ENCODE measurements around the gene NCAPD2. TPM values are rescaled to one million over a fixed set of nuclear protein-coding genes. Genes with fewer than 3 reads are reported as not detected.
A peak's percentile ranks its signal among the peaks of the same experiment; 100 is the strongest.

The NCAPD2 gene
- polyA plus RNA-seq, 1 of the 3 experiments (the other 2 are of a cell fraction): 46.9 TPM

DNA sequence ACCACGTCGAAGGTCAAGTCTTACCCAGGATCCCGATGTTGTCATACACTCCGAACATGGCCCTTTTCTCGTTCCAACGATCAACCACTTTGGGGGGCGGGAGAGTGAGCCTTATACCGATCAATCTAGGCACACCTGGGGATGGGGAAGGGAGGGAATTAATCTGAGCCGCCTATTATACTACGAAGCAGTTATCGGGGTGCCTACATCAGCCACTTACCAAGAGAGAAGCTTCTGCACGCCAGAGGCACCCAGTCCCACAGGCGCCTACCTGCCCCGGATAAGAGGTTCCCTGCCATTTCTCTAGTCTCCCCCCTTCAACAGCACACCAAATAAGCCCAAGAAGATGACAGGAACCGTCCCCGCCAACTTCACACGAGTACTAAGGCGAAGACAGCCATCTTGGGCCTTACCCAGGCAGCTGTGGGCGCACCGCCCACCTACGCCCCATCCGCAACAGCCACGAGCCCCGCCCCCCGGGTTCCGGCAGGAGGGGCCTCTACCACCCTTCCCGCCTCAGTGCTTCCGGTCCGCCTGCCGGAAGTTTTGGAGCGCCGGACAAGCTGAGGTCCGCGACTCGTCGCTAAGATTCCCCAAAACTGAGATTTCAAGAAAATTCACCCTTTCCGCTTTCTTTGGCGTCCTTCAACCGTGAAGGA is 935 bp upstream of the NCAPD2 start, which contains the start of gene MRPL51 (continued):
- TF ChIP-seq, protein P1, sequence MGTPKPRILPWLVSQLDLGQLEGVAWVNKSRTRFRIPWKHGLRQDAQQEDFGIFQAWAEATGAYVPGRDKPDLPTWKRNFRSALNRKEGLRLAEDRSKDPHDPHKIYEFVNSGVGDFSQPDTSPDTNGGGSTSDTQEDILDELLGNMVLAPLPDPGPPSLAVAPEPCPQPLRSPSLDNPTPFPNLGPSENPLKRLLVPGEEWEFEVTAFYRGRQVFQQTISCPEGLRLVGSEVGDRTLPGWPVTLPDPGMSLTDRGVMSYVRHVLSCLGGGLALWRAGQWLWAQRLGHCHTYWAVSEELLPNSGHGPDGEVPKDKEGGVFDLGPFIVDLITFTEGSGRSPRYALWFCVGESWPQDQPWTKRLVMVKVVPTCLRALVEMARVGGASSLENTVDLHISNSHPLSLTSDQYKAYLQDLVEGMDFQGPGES (IDR thresholded peaks at IDR 0.05; ENCODE audit: low read depth, low read length): no peak
- TF ChIP-seq EP300 (IDR thresholded peaks at IDR 0.05; ENCODE audit: borderline replicate concordance in 1 of 2, low read depth in 1 of 2, low read length in 1 of 2) (no peak), POLR2AphosphoS5 (IDR thresholded peaks at IDR 0.05; ENCODE audit: low read depth, low read length) (peak; percentile 94), CHD2 (IDR thresholded peaks at IDR 0.05; ENCODE audit: low read length, partially characterized antibody) (no peak), GABPA (IDR thresholded peaks at IDR 0.05; ENCODE audit: low read depth) (peak; percentile 90), SIN3A (IDR thresholded peaks at IDR 0.05; ENCODE audit: borderline replicate concordance, low read depth, low read length) (peak; percentile 69; the same call in 1 of the 2 replicates), SMC3 (IDR thresholded peaks at IDR 0.05; ENCODE audit: low read depth, low read length) (no peak), MEF2A (IDR thresholded peaks at IDR 0.05; ENCODE audit: borderline replicate concordance, low read depth) (no peak), RXRA (IDR thresholded peaks at IDR 0.05; ENCODE audit: borderline replicate concordance, low read depth) (no peak), ELF1 (IDR thresholded peaks at IDR 0.05) (no peak), TAF1 (IDR thresholded peaks at IDR 0.05; ENCODE audit: borderline replicate concordance, low read depth, low read length) (peak; percentile 88)
- TF ChIP-seq, protein P2, sequence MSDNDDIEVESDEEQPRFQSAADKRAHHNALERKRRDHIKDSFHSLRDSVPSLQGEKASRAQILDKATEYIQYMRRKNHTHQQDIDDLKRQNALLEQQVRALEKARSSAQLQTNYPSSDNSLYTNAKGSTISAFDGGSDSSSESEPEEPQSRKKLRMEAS (IDR thresholded peaks at IDR 0.05; ENCODE audit: low read depth): peak; percentile 62
- TF ChIP-seq, protein P3, sequence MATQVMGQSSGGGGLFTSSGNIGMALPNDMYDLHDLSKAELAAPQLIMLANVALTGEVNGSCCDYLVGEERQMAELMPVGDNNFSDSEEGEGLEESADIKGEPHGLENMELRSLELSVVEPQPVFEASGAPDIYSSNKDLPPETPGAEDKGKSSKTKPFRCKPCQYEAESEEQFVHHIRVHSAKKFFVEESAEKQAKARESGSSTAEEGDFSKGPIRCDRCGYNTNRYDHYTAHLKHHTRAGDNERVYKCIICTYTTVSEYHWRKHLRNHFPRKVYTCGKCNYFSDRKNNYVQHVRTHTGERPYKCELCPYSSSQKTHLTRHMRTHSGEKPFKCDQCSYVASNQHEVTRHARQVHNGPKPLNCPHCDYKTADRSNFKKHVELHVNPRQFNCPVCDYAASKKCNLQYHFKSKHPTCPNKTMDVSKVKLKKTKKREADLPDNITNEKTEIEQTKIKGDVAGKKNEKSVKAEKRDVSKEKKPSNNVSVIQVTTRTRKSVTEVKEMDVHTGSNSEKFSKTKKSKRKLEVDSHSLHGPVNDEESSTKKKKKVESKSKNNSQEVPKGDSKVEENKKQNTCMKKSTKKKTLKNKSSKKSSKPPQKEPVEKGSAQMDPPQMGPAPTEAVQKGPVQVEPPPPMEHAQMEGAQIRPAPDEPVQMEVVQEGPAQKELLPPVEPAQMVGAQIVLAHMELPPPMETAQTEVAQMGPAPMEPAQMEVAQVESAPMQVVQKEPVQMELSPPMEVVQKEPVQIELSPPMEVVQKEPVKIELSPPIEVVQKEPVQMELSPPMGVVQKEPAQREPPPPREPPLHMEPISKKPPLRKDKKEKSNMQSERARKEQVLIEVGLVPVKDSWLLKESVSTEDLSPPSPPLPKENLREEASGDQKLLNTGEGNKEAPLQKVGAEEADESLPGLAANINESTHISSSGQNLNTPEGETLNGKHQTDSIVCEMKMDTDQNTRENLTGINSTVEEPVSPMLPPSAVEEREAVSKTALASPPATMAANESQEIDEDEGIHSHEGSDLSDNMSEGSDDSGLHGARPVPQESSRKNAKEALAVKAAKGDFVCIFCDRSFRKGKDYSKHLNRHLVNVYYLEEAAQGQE (IDR thresholded peaks at IDR 0.05; ENCODE audit: low read depth, low read length): peak; percentile 46; the same call in 1 of the 2 replicates

DNA sequence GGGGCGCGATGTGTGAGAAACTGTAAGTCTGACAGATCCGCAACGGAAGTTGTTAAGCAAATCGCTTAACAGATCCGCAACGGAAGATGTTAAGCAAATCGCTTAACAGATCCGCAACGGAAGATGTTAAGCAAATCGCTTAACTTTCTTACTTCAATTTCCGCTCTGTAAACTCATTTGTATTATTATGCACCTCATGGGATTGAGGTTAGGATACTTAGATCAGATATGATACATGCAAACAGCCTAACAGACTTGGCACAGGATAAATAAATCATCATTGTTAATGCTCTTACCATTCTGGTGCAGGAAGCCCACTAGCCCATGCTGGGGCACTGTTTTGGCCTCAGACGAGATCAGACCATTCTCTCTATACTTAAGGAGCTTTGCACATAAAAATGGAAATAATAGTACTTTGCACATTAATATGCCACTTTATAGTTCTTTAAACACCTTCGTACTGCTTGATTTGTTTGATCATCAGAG is 399 bp downstream of the NCAPD2 start:
- peak; percentile 37 for DNase-seq
- H3K9me2 ChIP-seq: no peaks in the 10 kb centered on the region
- peak overlapping the region; percentile 81 to 97 for H3K4me3 ChIP-seq (ENCODE audit: low read depth in 2 of 2, low read length in 1 of 2)
- H4K20me1 ChIP-seq (ENCODE audit: insufficient read depth): no peaks in the 10 kb centered on the region
- peaks cover 64% of the 10 kb centered on the region for H3K79me2 ChIP-seq (ENCODE audit: insufficient read depth)
- under 1% methylated on average over 14 of the region's 14 CpGs for WGBS (ENCODE audit: low lambda C conversion rate)
- H3K4me2 ChIP-seq: peak overlapping the region; percentile 99
- peaks cover 15 to 43% of the 10 kb centered on the region in 2 experiments for H3K36me3 ChIP-seq (replicated peaks in 1 of 2; ENCODE audit: control insufficient read depth in 1 of 2, insufficient read depth in 2 of 2, low read length in 1 of 2)
- peak overlapping the region; percentile 97 for H3K9ac ChIP-seq
- no peak for TF ChIP-seq NFIC (IDR thresholded peaks at IDR 0.05; ENCODE audit: borderline replicate concordance)
- TF ChIP-seq, protein P4, sequence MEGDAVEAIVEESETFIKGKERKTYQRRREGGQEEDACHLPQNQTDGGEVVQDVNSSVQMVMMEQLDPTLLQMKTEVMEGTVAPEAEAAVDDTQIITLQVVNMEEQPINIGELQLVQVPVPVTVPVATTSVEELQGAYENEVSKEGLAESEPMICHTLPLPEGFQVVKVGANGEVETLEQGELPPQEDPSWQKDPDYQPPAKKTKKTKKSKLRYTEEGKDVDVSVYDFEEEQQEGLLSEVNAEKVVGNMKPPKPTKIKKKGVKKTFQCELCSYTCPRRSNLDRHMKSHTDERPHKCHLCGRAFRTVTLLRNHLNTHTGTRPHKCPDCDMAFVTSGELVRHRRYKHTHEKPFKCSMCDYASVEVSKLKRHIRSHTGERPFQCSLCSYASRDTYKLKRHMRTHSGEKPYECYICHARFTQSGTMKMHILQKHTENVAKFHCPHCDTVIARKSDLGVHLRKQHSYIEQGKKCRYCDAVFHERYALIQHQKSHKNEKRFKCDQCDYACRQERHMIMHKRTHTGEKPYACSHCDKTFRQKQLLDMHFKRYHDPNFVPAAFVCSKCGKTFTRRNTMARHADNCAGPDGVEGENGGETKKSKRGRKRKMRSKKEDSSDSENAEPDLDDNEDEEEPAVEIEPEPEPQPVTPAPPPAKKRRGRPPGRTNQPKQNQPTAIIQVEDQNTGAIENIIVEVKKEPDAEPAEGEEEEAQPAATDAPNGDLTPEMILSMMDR (IDR thresholded peaks at IDR 0.05): peak; percentile 18
- peak overlapping the region; percentile 39; the same call in 1 of the 2 replicates for H2AFZ ChIP-seq (ENCODE audit: low read depth)
- H3K27me3 ChIP-seq (ENCODE audit: insufficient read depth): no peaks in the 10 kb centered on the region
- H3K27ac ChIP-seq (ENCODE audit: low read depth in 2 of 2, low read length in 1 of 2): peak overlapping the region; percentile 76 to 99
- ChIA-PET POLR2A (no interaction called here), CTCF (no interaction called here)
- no peaks in the 10 kb centered on the region for H3K9me3 ChIP-seq
- peaks cover 8% of the 10 kb centered on the region for H3F3A ChIP-seq (replicated peaks; ENCODE audit: insufficient read depth)
- H3K4me1 ChIP-seq (ENCODE audit: control insufficient read depth in 1 of 2, insufficient read depth in 2 of 2, low read depth in 1 of 2, low read length in 1 of 2): peaks cover 13 to 18% of the 10 kb centered on the region in 2 experiments; a peak in 3 of 4 replicates
